Posterior vena cava (tissue), 2 donors: ENCODE data around the gene ACCS. TPM values are rescaled to one million over a fixed set of nuclear protein-coding genes. Genes with fewer than 3 reads are reported as not detected.

Experiments used
- DNase-seq: peaks from one replicate; pipeline ENCODE4 v3.0.0-alpha.2; 2020; ENCODE audit warnings: low spot score
- intact Hi-C, 2 donors: fragments of 100-400 bp; cut with DNase I; formaldehyde crosslinking; loops; one replicate each; pipeline versions ENCODE4 v1.14.1 to v1.14.2; 2022 to 2023
- total RNA-seq, 2 donors: library from RNA; stranded (reverse); fragmentation: NEBNext Ultra II Directional; extraction: Animal tissue kit (Norgen Biotek cat#: 25700); gene quantifications; one replicate each; pipeline ENCODE4 v1.2.1, GENCODE V29; 2021
- donor health status: DM: yes; HTN: yes; CAD: no.
- donor health status: DM: yes; HTN: yes; CAD: no.

ACCS gene
- total RNA-seq, 2 donors from 2014 or later = 18.5 to 30.5 TPM

- intact Hi-C loops = loop anchor here in 1 of 2 donors (5.0 kb wide), 2 partner anchors 47 to 92 kb away; partner anchors contain the start of gene C11orf96
- DNase-seq = no peak
Measured at GRCh38 chr11:44033856-44034255, 32.2 kb upstream of the ACCS start.

- intact Hi-C loops = loop anchor here (5.0 kb wide), 3 partner anchors 47 to 142 kb away; partner anchors contain the start of gene C11orf96 (in 1 of the 2)
- DNase-seq = no peak
Measured at GRCh38 chr11:44034639-44035038, 31.4 kb upstream of the ACCS start.

- peak; percentile 93 for DNase-seq
- intact Hi-C loops = loop anchor here in 1 of 2 donors (5.0 kb wide), 1 partner anchor 145 kb away; no protein-coding TSS in a partner anchor
Measured at GRCh38 chr11:44036811-44037657, 29.0 kb upstream of the ACCS start.

- DNase-seq = no peak
- intact Hi-C loops = loop anchor here in 1 of 2 donors (5.0 kb wide), 1 partner anchor 145 kb away; no protein-coding TSS in a partner anchor
Measured at GRCh38 chr11:44037658-44037998, 28.4 kb upstream of the ACCS start.

GRCh38 chr11:44043157-44043556, 22.9 kb upstream of the ACCS start:
- intact Hi-C loops = no loop called here
- DNase-seq = no peak

- no peak for DNase-seq
- intact Hi-C loops = no loop called here
Measured at GRCh38 chr11:44046182-44046581, 19.9 kb upstream of the ACCS start.

- intact Hi-C loops = no loop called here
- DNase-seq = no peak
Measured at GRCh38 chr11:44047298-44047697, 18.8 kb upstream of the ACCS start.

- DNase-seq = no peak
- intact Hi-C loops = no loop called here
Measured at GRCh38 chr11:44047931-44048431, 18.1 kb upstream of the ACCS start, which contains the start of gene ACCSL. ACCSL (plus strand) TSS chr11:44047981; CDS start chr11:44048037, 56 bp downstream.

- DNase-seq = no peak
- intact Hi-C loops = no loop called here
Measured at GRCh38 chr11:44049832-44050231, 16.2 kb upstream of the ACCS start.

GRCh38 chr11:44051171-44051570, 14.9 kb upstream of the ACCS start:
- no peak for DNase-seq
- intact Hi-C loops = no loop called here

- intact Hi-C loops = no loop called here
- DNase-seq = no peak
Measured at GRCh38 chr11:44057340-44057739, 8.7 kb upstream of the ACCS start.

- DNase-seq = no peak
- intact Hi-C loops = no loop called here
Measured at GRCh38 chr11:44058275-44058674, 7.8 kb upstream of the ACCS start.

- DNase-seq = no peak
- intact Hi-C loops = loop anchor here in 1 of 2 donors (1.0 kb wide), 1 partner anchor 16 kb away; no protein-coding TSS in a partner anchor
Measured at GRCh38 chr11:44065161-44065661, 859 bp upstream of the ACCS start.

GRCh38 chr11:44066732-44067141, 667 bp downstream of the ACCS start:
- no peak for DNase-seq
- intact Hi-C loops = no loop called here

- intact Hi-C loops = no loop called here
- DNase-seq = no peak
Measured at GRCh38 chr11:44067266-44067665, 1.2 kb downstream of the ACCS start.

- no peak for DNase-seq
- intact Hi-C loops = no loop called here
Measured at GRCh38 chr11:44068180-44068579, 2.1 kb downstream of the ACCS start.

- no peak for DNase-seq
- intact Hi-C loops = no loop called here
Measured at GRCh38 chr11:44071157-44071556, 5.1 kb downstream of the ACCS start.

- intact Hi-C loops = no loop called here
- DNase-seq = no peak
Measured at GRCh38 chr11:44072757-44073658, 6.9 kb downstream of the ACCS start.

GRCh38 chr11:44078794-44079193, 12.7 kb downstream of the ACCS start:
- DNase-seq = no peak
- intact Hi-C loops = no loop called here

GRCh38 chr11:44079376-44079775, 13.3 kb downstream of the ACCS start:
- no peak for DNase-seq
- intact Hi-C loops = no loop called here
